GM12873 (cell line): ENCODE measurements around the gene SIRPB2.

ENCODE experiments used
- CTCF ChIP-seq: IDR thresholded peaks from 2 replicates; pipeline ENCODE4 v1.5.1; 2012; ENCODE audit warnings: low read depth, mild to moderate bottlenecking, moderate library complexity, low read length, control low read depth; ENCODE audit not compliant: insufficient read depth; ENCODE audit errors: missing control alignments

Gene SIRPB2

GRCh38 chr20:1448081-1448620, 43.1 kb downstream of the SIRPB2 start:
- TF ChIP-seq CTCF, result no peak

GRCh38 chr20:1446536-1446935, 44.7 kb downstream of the SIRPB2 start:
- no peak for TF ChIP-seq CTCF

- TF ChIP-seq CTCF, result no peak
These were observed 48.1 kb downstream of the SIRPB2 start for GRCh38 chr20:1443085-1443484.

GRCh38 chr20:1442304-1442703, 48.9 kb downstream of the SIRPB2 start:
- no peak for TF ChIP-seq CTCF

GRCh38 chr20:1441133-1441532, 50.1 kb downstream of the SIRPB2 start:
- no peak for TF ChIP-seq CTCF

GRCh38 chr20:1440024-1440423, 51.2 kb downstream of the SIRPB2 start:
- TF ChIP-seq CTCF, result peak; percentile 57

- no peak for TF ChIP-seq CTCF
These were observed 52.9 kb downstream of the SIRPB2 start for GRCh38 chr20:1438361-1438760.
